Left ventricle myocardium inferior (tissue), 1 donor: ENCODE data around the gene CDKL1. TPM values are rescaled to one million over a fixed set of nuclear protein-coding genes. Genes with fewer than 3 reads are reported as not detected.

Source experiments
- DNase-seq: peaks from one replicate; pipeline ENCODE4 v3.0.0-alpha.2; 2020
- H3K27ac ChIP-seq: fragments of 200-600 bp; replicated peaks from 2 replicates; pipeline ENCODE4 v1.8.0; 2021
- H3K27me3 ChIP-seq: fragments of 200-600 bp; 2 replicates; pipeline ENCODE4 v1.8.0; 2021; ENCODE audit warnings: low read depth
- H3K36me3 ChIP-seq: fragments of 200-600 bp; 2 replicates; pipeline ENCODE4 v1.8.0; 2021
- H3K4me1 ChIP-seq: fragments of 200-600 bp; 2 replicates; pipeline ENCODE4 v1.8.0; 2021
- H3K4me3 ChIP-seq: fragments of 200-600 bp; 2 replicates; pipeline ENCODE4 v1.8.0; 2021; ENCODE audit warnings: mild to moderate bottlenecking, moderate library complexity
- H3K9me3 ChIP-seq: fragments of 200-600 bp; replicated peaks from 2 replicates; pipeline ENCODE4 v1.8.0; 2021
- intact Hi-C: fragments of 100-400 bp; cut with micrococcal nuclease; formaldehyde crosslinking; loops from one replicate; pipeline ENCODE4 v1.11.0; 2022
- total RNA-seq: library from RNA; stranded (reverse); fragmentation: NEBNext Ultra II Directional; extraction: Animal tissue kit (Norgen Biotek cat#: 25700); gene quantifications from one replicate; pipeline ENCODE4 v1.2.1, GENCODE V29; 2021
- TF ChIP-seq, protein P1 (sequence below): fragments of 200-600 bp; IDR thresholded peaks from 2 replicates; pipeline ENCODE4 v1.8.0; 2021; ENCODE audit warnings: antibody characterized with exemption, mild to moderate bottlenecking, borderline replicate concordance
- donor health status: DM: no; HTN: yes; CAD: no; lungs with severe emphysema.

Gene CDKL1
- total RNA-seq, 1 donor from 2014 or later: 1.3 TPM

DNA sequence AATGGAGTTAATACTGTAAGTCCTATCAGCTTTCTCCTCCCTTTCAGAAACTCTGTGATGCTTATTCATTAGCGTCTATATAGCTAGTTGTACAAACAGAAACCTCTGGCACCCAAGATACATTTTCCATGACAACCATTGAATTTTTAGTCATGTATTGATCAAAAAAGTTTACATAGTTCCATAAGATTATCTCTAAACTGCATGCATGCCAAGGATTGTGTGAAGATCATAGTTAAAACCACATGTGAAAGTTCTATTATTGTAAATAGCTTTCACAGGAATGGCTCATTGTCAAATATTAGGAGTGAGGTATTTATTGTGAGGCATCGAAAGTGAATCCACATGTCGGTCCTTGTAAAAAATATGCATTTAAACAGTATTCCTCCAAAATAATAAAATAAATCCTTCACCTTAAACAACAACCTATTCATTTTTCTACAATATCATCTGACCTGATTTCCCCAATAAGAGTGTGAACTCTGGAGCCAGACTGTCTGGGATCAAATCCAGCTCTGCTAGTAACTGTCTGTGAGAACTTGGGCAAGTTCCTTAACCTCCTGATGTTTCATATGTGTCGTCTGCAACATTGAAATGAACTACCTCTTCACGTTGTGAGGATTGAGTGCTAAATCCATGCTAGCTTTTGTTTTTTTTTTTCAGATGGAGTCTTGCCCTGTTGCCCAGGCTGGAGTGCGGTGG, 10.6 kb upstream of the CDKL1 start:
- Histone ChIP-seq H3K36me3 (no peaks in the 10 kb centered on the region), H3K4me3 (no peak overlapping the region), H3K27me3 (no peaks in the 10 kb centered on the region), H3K9me3 (no peaks in the 10 kb centered on the region), H3K27ac (no peak overlapping the region), H3K4me1 (peaks cover 10% of the 10 kb centered on the region)
- no peak for DNase-seq
- TF ChIP-seq, protein P1, sequence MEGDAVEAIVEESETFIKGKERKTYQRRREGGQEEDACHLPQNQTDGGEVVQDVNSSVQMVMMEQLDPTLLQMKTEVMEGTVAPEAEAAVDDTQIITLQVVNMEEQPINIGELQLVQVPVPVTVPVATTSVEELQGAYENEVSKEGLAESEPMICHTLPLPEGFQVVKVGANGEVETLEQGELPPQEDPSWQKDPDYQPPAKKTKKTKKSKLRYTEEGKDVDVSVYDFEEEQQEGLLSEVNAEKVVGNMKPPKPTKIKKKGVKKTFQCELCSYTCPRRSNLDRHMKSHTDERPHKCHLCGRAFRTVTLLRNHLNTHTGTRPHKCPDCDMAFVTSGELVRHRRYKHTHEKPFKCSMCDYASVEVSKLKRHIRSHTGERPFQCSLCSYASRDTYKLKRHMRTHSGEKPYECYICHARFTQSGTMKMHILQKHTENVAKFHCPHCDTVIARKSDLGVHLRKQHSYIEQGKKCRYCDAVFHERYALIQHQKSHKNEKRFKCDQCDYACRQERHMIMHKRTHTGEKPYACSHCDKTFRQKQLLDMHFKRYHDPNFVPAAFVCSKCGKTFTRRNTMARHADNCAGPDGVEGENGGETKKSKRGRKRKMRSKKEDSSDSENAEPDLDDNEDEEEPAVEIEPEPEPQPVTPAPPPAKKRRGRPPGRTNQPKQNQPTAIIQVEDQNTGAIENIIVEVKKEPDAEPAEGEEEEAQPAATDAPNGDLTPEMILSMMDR: no peak
- intact Hi-C loops: no loop called here

DNA sequence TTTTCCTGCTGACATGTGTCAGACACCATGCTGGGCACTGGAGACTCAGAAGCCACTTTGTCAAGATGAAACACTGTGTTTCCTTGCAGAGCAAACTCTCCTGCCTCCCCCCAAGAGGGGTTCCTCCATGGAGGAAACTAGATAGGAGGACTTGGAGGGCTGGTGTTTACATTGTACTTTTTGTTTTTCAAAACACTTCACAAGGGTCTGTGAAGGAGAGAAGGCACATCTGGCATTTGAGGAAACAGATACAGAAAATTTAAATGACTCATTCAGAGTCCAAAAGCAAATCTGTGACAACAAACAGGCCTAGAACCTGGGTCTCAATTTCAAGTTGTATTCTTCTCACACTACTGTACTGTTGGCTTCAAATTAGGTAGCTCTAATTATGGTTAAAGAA, 6.7 kb upstream of the CDKL1 start:
- Histone ChIP-seq H3K27ac (no peak overlapping the region), H3K4me3 (no peak overlapping the region), H3K36me3 (no peaks in the 10 kb centered on the region), H3K4me1 (peaks cover 15% of the 10 kb centered on the region), H3K27me3 (no peaks in the 10 kb centered on the region), H3K9me3 (no peaks in the 10 kb centered on the region)
- intact Hi-C loops: no loop called here
- DNase-seq: no peak
- TF ChIP-seq, protein P1: no peak

DNA sequence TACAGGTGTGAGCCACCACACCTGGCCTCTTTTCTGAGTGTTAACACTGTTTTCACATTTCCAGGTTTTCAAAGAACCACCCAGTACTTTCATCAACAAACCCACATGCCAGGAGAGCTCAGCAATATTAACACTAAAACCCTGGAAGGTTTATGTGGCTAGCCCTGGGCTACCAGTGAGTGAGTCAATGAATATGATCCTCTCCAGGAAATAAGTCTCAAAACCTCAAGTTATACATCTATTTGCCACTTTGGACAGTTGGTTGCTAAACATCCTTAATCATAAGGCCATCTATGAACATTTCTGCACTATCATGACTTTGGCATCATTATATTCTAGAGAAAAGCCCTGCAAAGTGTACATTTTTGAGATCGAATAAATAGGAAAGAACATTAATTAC, 6.3 kb upstream of the CDKL1 start:
- DNase-seq: no peak
- Histone ChIP-seq H3K27me3 (no peaks in the 10 kb centered on the region), H3K36me3 (no peaks in the 10 kb centered on the region), H3K4me1 (peaks cover 15% of the 10 kb centered on the region), H3K4me3 (no peak overlapping the region), H3K27ac (no peak overlapping the region), H3K9me3 (no peaks in the 10 kb centered on the region)
- TF ChIP-seq, protein P1: no peak
- intact Hi-C loops: no loop called here

DNA sequence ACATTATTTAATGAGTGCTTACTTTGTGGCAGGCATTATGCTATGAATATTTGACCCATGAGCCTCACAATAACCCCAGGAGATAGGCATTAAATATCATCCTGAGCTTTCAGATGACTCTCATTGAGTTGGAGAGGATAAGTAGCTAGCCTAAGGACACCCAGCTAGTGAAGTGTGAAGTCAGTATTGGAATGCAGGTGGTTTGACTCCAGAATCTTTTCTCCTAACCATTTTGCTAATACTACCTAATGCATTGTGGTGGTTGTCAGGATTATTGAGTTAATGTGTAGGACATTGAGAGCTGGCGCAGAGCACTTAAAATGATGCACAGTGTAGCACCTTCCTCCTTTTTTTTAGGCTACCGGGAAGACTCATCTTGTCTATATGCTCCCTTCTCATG, 3.8 kb upstream of the CDKL1 start:
- Histone ChIP-seq H3K36me3 (no peaks in the 10 kb centered on the region), H3K27me3 (no peaks in the 10 kb centered on the region), H3K27ac (no peak overlapping the region), H3K4me3 (no peak overlapping the region), H3K4me1 (peaks cover 29% of the 10 kb centered on the region), H3K9me3 (no peaks in the 10 kb centered on the region)
- intact Hi-C loops: no loop called here
- TF ChIP-seq, protein P1: no peak
- DNase-seq: no peak

DNA sequence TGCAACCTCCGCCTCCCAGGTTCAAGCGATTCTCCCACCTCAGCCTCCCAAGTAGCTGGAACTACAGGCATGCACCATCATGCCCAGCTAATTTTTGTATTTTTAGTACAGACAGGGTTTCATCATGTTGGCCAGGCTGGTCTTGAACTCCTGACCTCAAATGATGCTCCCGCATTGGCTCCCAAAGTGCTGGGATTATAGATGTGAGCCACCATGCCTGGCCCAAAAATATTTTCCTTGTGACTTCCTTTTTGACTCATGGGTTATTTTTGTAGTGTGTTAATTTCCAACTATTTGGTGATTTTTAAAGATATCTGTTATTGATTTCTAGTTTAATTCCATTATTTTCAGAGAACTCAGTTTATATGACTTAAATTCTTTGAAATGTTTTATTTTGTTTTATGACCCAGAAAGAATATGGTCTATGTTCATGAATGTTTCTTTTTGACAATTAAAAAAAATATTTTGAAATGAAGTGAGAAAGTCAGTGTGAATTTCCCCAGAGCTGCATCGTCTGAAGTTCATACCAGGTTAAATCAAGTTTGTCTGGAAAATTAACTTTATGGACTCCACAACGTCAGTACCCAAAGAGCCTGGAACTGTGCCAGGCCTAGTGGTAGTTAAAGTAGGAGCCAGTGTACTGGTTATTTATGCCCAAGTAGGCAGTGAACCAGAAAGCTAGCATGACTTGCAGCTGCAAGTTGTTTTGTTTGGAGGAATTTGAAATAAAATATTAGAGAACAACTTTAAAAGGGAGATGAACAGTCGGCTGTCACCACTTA, 2.8 kb upstream of the CDKL1 start:
- DNase-seq: no peak
- Histone ChIP-seq H3K27me3 (no peaks in the 10 kb centered on the region), H3K4me1 (peaks cover 32% of the 10 kb centered on the region), H3K9me3 (no peaks in the 10 kb centered on the region), H3K4me3 (no peak overlapping the region), H3K36me3 (no peaks in the 10 kb centered on the region), H3K27ac (no peak overlapping the region)
- intact Hi-C loops: loop anchor here (10.0 kb wide), 1 partner anchor 75 kb away; no protein-coding TSS in a partner anchor
- TF ChIP-seq, protein P1: no peak
